Measurements from ENCODE around the gene LRP11.
A peak's percentile ranks its signal among the peaks of the same experiment; 100 is the strongest.
"Not testable (repeated sequence)": the region's sequence is repeated elsewhere in the genome, so short reads cannot be mapped to it uniquely, and the experiment has no call there.

Gene LRP11

DNA sequence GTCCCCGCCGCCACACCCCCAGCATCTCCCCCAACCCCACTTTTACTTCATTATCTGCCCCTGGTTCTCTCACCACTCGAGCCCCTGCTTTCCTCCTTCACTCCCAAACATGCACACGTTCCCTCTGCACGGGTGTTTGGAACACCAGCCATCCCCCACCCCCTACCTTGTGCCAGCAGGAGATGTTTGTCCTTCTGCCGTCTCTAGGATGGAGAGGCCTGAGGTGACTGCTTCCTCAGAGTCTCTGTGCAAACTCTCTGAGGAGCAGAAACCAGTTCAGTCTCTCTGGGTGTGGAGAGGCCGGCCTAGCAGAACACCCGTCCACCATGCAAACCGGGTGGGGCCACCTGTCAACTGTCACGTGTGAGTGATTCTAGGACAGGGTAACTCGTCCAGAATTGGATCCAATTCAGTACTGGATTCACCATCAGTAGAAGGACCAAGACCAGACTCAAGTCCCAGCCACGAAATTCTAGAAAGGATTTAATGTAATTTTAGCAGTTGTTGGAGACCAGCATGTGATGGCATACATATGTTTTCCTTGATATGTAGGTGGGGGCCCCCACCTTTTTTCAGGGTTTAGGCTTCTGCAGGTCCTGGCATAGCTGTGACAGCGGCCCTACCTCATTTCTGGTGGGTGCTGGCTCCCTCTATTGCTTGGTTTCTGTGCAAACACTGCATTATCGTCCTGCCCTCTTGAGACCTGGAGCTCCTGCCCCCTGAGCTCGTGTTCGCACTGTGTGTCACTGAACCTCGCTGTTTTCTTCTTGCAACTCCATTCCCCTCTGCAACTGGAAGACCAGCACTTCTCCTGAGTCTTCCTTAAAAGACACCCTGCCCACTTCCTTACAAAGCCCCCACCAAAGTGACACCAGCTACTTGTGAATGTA is 33.9 kb upstream of the LRP11 start, which contains the start of gene RAET1E:
RAET1E (minus strand) TSS at position 259 of the 890 bp plus-strand sequence. CDS start 7,212 bp downstream, outside the sequence.
- no peak for DNase-seq

DNA sequence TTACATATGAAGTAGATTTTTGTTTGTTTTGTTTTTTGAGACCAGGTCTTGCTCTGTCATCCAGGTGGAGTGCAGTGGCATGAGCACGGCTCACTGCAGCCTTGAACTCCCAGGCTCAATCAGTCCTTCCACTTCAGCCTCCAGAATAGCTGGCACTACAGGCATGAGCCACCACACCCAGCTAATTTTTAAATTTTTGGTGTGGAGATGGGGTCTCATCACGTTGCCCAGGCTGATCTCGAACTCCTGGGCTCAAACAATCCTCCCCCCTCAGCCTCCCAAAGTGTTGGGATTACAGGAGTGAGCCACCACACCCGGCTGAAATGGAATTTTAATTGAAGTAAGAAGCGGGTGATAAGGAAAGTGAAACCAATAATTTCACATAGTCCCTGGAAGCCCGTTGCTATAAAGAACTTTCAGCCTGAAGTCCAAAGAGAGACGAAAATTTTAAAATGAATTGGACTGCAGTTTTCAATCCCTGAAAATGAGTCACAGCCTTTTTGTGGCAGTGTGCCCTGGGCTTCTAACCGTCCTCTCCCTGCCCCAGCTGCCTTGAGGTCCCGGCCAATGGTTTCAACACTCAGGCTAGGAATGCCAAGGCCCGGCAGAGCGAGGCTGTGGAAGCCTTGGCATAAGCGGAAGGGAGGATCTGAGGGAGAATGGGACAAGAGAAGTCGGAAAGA is 33.0 kb upstream of the LRP11 start:
- DNase-seq, result no peak

DNA sequence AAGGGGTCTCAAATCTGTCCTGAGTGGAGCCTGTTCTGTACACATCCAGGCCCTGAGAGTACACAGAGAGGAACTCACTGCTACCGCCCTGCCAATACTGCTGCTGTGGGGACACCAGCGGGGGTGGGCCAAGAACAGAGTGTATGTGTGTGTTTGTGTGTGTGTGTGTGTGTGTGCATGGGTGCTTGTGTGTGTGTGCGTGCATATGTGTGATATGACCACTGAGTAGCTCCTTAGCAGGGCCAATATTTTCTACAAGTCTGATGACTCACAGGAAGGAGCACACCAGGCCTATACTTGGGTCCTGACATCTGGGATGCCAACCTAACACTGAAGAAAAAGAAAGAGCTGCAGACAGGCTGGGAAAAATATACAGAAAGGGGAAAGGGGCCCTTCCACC is 32.3 kb upstream of the LRP11 start:
- DNase-seq, result no peak

DNA sequence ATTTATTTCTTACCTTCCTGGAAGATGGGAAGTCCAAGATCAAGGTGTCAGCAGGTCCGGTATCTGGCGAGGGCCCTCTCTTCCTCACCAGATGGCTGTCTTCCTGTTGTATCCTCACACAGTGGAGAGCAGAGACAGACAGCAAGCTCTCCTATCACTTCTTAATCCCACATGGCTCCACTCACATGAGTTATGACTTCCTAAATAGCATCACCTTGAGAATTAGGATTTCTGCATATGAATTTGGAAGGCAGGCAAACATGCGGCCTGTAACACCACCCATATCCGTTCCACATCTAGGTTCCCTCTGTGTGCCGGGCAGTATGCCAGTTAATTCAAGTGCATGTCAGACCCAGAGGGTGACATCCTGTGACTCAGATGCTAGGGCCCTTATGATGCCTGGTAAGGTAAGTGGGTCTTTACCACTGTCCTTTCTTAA is 31.7 kb upstream of the LRP11 start:
- DNase-seq, result peak; percentile 49

DNA sequence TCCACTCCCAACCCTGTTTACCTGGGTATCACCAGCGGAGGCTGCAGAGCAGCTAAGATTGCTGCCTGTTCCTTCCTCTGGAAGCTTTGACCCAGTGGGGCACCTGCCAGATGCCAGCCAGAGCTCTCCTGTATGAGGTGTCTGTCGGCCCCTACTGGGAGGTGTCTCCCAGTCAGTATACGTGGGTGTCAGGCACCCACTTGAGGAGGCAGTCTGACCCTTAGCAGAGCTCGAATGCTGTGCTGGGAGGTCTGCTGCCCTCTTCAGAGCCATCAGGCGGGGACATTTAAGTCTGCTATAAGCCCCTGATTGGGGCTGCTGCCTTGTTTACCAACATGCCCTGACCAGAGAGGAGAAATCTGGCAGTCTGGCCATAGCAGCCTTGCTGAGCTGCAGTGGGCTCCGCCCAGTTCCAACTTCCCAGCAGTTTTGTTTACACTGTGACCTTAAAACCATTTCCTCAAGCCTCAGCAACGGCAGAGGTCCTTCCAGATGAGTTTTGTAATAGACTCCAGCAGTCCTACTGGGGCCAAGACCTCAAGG is 31.0 kb upstream of the LRP11 start:
- DNase-seq, result no peak

DNA sequence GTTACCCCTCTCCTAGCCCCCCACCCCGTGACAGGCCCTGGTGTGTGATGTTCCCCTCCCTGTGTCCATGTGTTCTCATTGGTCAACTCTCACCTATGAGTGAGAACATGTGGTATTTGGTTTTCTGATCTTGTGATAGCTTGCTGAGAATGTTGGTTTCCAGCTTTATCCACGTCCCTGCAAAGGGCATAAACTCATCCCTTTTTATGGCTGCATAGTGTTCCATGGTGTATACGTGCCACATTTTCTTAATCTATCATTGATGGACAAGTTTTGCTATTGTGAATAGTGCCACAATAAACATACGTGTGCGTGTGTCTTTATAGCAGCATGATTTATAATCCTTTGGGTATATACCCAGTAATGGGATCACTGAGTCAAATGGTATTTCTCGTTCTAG is 27.7 kb upstream of the LRP11 start:
- not testable (repeated sequence) for DNase-seq

DNA sequence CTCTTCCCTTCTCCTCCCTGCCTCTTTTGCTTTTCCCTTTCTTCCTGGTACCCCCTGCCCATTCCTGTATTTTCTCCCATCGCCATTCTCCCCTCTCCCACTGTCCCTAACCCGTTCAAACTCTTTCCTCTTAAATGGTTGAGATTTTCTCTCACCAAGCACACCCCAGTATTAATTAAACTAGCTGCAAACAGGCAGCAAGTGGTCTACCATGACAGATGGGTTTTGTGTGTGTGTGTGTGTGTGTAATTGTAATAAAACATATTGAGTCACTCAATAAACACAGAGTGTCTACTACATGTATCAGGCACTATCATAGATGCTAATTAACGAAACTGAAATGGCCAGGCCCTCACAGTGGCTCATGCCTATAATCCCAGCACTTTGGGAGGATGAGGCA is 27.1 kb upstream of the LRP11 start:
- DNase-seq, result no peak

DNA sequence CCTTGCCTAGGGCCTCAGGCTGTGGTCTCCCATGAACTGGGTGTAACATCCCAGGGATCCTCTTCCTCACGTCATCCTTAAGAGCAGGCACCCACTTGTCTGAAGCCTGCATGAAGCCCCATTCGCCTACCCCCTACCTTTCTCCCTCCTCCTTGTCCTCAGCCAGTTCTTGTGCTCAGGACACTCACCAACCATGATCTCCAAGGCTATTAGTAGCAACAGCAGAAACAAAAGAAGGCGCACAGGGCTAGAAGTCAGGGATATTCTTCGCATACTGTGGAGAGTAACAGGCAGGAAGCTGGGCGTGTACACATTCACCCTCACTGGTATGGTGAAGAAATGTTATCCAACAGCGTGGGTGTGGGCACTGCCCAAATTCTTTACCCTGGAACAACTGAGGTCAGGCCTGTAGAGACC is 26.5 kb upstream of the LRP11 start:
- no peak for DNase-seq

DNA sequence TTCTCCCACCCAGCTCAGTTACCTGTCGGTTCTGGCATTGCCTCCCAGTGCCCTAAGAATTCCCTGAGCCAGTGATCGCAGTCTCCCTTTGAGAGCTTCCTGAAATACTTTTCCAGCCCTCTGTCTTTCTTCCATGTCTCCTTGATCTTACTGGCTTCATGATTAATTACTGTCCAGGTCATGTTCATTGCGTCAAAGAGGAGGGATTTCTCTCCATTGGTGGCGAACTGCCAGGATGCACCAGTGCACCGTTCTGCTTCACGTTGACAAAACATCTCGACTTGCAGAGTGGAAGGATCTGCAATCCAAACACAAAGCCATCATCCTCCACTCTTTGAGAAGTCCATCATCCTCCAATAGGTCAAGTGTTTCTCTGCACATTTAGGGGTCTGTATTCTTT is 25.2 kb upstream of the LRP11 start:
- DNase-seq, result no peak

DNA sequence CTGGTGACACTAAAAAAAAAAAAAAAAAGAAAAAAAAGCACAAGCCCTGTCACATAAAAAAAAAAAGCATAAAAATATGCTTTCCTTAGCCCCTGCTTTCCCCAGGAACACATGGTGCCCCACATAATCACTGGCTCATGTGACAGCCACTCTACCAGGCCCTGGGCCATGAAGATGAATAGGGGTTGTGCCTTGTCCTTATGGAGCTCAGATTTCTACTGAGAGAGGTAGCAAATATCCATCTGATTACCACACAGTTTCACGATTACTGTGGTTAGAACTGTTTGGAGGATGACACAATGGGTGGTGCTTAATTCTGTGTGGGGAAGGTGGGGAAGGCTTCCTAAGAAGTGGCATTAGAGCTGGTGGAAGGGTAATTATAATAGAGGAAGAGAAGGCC is 24.5 kb upstream of the LRP11 start:
- DNase-seq, result no peak

DNA sequence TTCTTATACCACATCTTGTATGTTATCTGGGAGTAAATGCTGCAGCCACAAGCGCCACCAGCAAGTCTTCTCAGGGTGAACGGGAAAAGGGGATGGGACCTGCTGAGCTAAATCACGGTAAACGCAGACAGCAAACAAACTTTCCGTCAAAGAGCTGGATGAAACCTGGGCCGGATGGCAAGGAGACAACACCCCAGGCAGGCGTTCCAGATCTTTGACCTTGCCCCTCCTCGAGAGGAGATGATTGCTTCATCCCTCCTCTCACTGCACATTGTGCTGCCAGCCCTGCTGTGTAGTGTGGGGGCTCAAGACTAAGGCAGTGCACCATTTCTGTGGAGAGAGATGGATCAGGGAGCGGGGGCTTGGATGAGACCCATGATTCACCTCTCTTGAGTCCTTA is 23.9 kb upstream of the LRP11 start:
- DNase-seq, result no peak

DNA sequence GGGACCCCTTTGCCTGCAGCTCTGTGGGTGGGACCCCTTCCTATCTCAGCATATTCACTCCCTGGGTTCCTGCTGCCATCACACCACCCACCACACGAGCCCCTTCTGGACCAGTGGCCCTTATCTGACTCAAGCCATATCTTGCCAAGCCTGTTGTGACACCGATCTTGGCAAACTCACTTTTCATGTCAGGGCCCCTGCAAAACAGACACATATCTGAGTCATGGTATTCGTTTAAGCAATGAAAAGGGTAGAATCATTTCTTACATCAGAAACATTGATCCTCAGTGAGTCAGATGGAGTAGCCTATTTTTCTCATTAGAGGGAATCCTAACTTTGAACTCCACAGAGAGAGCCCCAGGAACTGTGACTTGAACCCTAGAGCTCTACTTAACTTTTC is 23.2 kb upstream of the LRP11 start:
- no peak for DNase-seq

DNA sequence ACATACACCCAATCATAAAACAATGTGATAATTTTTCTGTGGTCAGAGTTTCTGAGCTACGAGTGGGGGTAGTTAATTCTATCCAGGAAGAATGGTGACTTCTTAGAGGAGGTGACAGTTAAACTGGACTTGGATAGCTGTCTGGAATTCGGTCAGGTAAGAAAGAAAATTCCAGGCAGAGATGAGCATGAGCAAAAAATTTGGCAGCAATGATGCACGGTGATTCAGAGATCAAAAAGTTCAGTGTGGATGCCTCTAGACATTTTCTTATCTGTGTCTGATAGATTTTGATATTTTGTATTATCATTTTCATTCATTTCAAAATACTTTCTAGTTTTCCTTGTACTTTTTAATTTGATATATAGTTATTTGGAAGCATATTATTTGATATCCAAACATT is 21.7 kb upstream of the LRP11 start:
- DNase-seq, result no peak

DNA sequence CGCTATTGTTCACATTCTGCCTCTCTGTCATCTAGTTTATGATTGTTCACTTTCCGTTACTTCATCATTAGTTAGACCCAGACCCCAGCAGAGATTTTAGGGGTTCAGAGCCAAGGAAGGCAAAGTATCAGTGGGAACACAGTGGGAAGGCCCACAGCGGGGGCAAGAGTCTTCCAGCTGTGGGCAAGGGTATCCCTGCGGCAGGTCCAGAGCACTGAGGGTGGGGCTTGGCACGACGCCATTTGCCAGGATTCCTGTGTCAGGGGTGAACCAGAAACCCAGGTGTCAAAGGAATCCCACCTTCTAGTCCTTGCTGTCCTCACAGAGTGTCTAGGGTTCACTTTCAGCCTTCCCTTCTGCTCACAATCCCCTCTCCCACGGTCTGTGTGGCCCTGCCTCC is 20.5 kb upstream of the LRP11 start:
- DNase-seq, result no peak

DNA sequence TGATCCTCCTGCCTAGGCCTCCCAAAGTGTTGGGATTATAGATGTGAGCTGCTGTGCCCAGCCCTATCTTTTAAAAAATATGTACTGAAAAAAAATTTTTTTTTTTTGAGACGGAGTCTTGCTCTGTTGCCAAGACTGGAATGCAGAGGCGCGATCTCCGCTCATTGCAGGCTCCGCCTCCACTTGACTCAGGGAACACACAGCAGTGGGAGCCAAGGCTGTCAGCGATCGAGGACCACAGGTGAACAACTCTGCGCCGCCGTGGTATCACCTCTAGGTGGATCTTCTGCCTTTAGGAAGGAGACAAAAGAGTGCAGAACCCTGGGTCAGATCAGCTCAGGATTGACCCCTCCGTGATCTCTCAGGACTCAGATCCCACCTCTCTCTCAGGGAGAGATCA is 20.1 kb upstream of the LRP11 start:
- no peak for DNase-seq

DNA sequence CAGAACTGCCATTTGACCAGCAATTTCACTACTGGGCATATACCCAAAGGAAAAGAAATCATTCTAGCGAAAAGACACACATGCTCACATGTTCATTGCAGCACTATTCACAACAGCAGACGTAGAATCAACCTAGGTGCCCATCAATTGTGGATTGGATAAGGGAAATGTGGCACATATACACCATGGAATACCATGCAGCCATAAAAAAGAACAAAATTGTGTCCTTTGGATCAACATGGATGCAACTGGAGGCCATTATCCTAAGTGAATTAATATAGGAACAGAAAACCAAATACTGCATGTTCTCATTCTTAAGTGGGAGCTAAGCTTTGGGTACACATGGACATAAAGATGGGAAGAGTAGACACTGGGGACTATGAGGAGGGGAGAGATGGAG is 17.7 kb upstream of the LRP11 start:
- DNase-seq, result no peak

DNA sequence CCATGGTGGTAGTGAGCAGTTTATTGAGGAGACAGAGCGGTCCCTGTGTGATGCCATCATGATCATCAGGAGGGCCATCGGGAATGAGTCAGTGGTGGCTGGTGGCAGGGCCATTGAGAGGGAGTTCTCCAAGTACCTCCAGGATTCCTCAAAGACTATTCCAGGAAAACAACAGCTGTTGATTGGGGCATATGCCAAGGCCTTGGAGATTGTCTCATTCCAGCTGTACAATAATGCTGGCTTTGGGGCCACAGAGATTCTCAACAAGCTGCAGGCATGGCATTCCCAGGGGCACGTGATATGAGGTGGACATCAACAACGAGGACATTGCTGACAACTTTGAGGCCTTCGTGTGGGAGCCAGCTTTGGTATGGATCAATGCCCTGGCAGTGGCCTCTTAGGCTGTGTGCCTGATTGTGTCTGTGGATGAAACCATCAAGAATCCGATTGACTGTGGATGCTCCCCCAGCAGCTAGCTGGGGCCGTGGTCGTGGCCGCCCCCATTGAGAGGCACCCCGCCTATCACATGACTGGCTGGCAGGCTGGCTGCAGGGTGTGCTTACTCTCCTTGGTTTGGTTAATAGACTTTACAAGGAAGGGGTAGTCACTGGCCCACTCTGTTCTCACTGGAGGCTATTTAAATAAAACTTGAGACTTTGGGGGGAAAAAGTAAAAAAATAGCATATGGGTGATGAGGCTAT is 17.1 kb upstream of the LRP11 start:
- no peak for DNase-seq

DNA sequence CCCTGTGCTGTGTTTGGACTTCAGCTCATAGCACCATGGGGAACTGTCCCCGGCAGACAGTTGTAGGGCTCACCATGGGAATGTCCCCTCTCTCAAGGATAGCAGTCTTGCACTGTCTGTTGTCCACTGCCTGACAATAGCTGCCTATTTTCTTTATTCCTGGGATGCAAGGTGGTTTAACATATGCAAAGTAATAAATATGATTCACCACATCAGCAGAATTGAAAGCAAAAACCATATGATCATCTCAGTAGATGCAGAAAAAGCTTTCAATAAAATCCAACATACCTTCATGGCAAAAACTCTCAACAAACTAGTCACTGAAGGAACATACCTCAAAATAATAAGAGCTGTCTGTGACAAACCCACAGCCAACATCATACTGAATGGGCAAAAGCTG is 13.5 kb upstream of the LRP11 start:
- DNase-seq, result no peak

DNA sequence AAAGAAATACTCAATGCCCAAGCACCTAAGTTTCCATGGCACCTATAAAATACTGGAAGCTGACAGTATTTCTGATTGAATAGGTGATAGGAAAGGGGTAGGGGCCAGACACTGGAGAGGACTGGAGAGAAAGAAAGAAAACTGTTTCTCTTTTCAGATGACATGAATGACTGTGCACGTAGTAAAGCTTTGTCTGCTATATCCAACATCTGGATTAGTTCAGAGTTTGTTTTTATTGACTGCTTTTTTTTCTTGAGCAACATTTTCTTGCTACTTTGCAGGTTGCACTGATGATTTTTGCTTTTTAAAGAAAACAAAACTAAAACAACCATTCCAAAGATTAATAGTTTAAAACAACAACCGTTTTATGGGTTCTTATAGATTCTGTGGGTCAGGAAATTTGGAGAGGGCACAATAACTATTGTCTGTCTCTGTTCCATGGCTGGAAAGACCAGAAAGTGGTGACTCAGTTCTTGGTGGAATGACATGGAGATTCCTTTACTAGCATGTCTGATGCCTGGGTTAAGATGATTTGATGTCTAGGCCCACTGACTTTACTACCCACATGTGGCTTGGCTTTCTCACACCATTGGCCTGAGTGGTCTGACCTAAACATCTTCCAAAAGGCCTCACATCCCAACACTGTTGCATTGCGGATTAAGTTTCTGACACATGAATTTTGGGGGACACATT is 12.2 kb upstream of the LRP11 start:
- DNase-seq, result no peak

DNA sequence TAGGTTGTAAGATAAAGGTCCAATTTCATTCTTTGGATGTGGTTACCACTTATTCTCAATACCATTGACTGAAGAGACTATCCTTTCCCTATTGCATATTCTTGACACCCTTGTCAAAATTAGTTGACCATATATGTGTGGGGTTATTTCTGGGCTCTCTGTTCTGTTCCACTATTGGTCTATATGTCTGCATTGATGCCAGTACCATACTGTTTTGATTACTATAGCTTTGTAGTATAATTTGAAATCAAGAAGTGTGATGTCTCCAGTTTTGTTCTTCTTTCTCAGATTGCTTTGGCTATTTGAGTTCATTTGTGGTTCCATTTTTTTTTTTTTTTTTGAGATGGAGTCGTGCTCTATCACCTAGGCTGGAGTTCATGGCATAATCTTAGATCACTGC is 8.1 kb upstream of the LRP11 start:
- no peak for DNase-seq

DNA sequence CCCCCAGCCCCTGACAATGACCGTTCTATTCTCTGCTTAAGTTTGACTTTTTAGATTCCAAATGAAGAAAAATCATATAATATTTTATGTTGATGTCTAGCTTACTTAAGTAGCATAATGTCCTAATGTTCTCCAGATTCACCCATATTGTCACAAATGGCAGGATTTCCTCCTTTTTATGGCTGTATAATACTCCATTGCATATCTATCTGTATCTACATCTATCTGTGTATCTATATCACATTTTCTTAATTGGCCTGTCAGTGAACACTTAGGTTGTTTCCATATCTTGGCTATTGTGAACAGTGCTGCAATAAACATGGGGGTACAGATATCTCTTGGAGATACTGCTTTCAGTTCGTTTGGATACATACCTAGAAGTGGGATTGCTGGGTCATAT is 7.0 kb upstream of the LRP11 start:
- no peak for DNase-seq

DNA sequence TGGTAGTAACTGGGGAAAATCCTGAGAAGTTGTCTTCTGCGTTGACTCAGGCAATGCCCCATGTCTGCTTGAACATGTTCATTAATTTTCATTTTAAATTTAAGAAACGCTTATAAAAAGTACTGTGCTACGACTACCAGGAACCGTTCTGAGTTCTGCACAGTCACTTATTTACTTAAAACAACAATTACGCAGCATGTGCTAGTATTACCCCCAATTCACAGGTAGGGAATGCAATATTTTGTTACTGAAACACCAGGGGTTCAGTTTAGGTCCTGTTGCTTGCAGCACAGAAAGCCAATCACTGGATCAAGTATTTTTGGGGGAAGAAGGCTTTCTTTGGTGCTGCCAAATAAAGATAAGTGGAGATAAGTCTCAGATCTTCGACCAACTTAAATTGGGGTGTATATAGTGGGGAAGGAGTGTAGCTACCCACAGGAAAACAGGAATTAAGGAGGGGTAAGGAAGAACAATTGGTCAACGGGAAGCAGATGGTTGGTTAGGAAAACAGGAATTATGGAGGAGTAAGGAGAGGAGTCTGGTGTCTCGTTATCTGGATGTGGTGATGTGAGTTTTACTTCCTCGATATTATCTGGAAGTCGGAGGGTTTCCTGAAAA is 5.2 kb upstream of the LRP11 start:
- DNase-seq, result no peak

All from GDM1 (cell line).